HG02938 (cell line): ENCODE data around the gene UBFD1.
"Not testable (repeated sequence)": the region's sequence is repeated elsewhere in the genome, so short reads cannot be mapped to it uniquely, and the experiment has no call there.

Experiments
- ATAC-seq: cut with Tn5 transposase; IDR thresholded peaks from one replicate; pipeline ENCODE4 v1.9.1; 2021; ENCODE audit warnings: mild to moderate bottlenecking, moderate library complexity; ENCODE audit not compliant: unreplicated experiment

The UBFD1 gene

DNA sequence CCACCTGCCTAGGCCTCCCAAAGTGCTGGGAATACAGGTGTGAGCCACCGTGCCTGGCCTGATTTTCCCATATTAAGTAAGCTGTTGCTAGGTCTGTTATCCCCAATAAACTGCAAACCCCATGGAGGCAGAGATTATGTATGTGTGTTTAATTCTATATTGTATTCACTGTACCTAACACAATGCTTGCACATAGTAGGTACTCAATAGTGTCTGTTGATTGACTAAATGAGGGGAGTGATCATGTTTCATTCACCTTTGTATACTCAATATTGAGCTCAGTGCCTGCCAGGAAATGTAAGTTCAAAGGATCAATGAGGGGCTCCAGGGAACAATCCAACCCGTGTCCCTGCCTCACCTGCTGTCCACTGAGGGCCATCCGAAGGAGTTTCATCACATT is 32.6 kb upstream of the UBFD1 start:
- ATAC-seq: no peak

DNA sequence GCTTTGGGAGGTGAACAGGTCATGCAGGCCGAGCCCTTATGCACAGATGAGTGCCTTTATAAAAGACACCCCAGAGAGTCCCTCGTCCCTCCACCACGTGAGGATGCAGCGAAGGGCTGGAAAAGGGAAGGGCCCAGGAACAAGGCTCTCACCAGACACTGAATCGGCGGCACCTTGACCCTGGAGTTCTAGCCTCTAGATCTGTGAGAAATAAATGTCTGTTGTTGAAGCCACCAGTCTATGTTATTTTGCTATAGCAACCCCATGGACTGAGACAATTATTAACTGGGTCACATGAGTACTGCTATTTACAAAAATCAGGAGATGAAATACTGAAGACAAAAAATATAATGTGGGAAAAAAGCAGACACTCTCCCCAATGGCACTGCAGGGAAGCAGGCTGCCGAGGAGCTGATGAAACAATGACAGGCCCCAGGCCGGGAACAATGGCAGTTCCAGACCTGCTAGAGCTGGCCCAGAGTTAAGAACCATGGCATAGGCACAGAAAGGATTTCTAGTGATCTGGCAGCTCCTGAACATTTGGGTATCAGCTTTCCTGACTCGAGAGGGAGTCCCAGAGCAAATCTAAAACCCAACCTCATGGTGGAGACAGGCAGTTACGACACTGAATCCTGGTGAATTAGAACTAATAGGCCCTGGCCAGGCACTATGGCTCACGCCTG is 29.4 kb upstream of the UBFD1 start:
- ATAC-seq: no peak

- ATAC-seq: no peak
These were observed 28.8 kb upstream of the UBFD1 start for GRCh38 chr16:23528644-23529310.

DNA sequence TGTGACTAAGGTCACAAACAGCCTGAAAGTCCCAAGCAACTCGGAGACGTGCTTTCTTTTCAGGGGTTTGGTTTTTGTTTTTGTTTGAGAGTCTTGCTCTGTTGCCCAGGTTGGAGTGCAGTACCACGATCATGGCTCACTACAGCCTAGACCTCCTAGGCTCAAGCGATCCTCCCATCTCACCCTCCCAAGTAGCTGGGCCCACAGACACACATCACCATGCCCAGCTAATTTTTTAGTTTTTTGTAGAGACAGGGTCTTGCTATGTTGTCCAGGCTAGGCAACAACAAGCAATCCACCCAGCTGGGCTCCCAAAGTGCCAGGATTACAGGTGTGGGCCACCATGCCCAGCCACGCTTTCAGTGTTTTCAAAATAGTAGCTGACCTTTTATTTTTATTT is 27.5 kb upstream of the UBFD1 start:
- ATAC-seq: no peak

GRCh38 chr16:23532448-23532847 is 25.1 kb upstream of the UBFD1 start:
- ATAC-seq: no peak

GRCh38 chr16:23534868-23535860 is 22.4 kb upstream of the UBFD1 start:
- ATAC-seq: no peak

DNA sequence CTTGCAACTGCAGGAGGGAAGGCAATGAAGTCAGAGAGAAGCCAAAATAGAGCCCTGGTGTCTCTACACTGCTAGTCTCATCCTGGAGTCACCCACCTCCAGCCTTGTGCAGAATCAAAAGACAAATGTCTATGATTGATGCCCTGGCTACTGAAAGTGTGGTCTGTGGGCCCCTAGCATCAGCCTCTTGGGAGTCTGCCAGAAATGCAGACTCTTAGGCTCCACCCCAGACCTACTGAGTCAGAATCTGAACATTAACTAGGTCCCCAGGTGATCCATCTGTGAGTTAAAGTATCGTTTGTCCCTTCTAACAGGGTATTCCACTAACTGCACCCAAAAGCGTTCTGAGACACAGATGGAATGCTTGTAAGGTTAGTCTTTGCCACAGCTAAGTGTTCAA is 21.6 kb upstream of the UBFD1 start:
- ATAC-seq: no peak

DNA sequence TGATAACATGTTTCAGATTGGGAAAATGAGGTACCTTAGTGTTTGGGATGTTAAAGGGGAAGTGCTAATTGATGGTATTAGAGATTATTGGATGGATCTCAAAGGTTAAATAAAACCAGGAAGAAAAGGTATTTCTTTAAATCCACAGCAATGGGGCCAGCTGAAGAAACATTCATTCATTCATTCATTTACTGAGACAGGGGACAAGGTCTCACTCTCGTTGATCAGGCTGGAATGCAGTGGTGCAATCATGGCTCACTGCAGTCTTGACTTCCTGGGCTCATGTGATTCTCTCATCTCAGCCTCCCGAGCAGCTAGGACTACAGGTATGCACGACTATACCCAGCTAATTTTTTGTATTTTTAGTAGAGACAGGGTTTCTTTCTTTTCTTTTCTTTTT is 20.1 kb upstream of the UBFD1 start:
- no peak for ATAC-seq

DNA sequence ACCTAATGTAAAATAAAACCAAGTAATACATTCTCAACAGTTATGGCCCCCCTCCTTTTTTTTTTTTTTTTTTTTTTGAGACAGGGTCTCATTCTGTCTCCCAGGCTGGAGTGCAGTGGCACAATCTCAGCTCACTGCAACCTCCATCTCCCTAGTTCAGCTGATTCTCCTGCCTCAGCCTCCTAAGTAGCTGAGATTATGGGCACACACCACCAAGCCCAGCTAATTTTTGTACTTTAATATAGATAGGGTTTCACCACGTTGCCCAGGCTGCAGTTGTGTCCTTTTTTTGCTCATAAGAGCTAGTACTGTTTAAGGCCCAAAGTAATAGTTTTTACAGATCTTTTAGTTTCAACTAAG is 18.6 kb upstream of the UBFD1 start:
- no peak for ATAC-seq

DNA sequence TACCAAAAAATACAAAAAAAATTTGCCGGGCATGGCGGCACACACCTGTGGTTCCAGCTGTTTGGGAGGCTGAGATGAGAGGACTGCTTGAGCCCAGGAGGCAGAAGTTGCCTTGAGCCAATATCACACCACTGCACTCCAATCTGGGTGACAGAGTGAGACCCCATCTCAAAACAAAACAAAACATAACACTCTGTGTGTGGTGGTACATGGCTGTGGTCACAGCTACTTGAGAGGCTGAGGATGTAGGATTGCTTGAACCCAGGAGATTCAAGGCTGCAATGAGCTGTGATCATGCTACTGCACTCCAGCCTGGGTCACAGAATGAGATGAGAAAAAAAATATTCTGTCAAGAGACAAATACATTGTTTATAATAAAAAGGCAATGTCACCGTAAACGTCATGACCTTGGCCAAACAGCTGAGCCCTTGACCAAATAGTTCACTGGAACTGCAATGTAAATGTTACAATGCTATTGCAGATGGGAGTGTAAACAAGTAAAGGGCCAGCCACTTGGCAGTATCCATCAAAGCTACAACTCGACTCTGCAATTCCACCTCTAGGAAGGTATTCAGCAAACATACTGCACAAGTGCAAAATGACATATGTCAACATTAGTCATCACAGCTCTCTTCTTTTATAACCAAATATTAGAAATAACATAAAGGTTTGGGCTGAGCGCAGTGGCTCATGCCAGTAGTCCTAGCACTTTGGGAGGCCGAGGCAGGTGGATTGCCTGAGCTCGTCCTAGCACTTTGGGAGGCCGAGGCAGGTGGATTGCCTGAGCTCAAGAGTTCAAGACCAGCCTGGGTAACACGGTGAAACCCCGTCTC is 17.3 kb upstream of the UBFD1 start:
- no peak for ATAC-seq

GRCh38 chr16:23540817-23541178 is 16.7 kb upstream of the UBFD1 start:
- not testable (repeated sequence) for ATAC-seq

GRCh38 chr16:23544436-23544835 is 13.1 kb upstream of the UBFD1 start:
- ATAC-seq: no peak

GRCh38 chr16:23549938-23550337 is 7.6 kb upstream of the UBFD1 start:
- no peak for ATAC-seq

- no peak for ATAC-seq
These were observed 5.4 kb upstream of the UBFD1 start for GRCh38 chr16:23552161-23552560.

DNA sequence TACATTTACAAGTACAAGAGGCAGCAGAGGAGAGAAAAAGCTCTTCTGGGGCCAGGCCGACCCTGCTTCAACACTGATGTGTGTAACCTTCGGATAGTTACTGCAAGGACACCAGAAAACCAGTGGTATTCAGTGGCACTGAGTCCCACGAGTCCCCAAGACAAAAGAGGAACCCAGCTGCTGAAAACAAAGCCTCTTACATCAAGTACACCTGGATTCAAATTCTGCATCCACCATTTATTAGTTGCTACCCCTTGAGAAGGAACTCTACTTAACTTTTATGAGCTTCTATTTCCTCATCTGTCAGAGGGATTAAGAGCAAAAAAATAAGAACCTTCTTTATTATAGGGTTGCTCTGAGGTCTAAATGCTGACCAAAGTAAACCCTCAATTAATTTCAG is 3.0 kb upstream of the UBFD1 start:
- no peak for ATAC-seq

DNA sequence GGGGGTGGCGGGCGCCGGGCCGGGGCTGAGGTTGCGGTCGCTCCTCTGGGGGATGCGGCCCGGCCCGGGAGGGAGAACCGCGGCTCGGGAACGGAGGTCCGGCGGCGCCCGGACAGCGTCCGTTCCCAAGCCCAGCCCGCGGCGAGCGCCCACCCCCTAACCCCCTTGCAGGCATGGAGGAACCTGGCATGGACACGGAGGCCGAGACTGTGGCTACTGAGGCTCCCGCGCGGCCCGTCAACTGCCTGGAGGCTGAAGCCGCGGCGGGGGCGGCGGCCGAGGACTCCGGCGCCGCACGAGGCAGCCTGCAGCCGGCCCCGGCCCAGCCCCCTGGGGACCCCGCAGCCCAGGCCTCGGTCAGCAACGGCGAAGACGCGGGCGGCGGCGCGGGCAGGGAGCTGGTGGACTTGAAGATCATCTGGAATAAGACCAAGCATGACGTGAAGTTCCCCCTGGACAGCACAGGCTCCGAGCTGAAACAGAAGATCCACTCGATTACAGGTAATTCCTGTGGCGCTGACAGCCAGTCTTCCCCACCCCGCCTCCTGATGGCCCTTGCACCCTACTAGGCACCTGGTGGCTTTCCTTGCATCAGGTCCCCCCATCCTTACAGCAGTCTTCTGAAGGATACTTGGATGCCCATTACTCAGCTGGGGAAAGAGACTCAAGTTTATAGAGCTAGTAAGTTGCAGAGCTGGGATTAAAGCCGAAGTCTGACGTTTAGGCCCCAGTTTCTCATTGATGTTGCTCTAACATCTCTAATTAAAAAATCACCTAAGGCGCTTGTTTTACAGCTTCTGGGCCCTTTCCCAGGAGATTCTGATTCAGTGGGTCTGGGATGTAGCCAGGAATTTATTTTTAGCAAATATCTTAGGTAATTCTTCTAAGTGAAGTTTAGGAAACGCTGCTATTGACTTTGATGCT is 514 bp downstream of the UBFD1 start:
- ATAC-seq: no peak

DNA sequence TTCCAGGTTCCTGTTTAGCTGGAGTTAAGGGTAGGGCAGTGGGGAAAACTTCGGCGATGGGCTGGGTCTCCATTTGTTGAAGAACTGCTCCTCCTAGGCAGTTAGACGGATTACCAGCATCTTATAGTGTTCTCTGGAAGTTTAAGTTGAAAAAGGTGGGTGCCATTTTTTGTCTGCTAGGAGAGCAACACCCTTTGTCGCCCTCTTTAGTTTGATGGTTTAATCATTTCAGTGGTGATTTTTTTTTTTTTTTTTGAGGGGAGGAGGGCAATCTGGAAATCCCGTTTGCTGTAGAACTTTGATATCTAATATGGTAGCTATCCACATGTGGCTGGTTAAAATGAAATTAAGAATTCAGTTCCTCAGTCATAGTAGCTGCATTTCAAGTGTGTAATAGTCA is 4.1 kb downstream of the UBFD1 start:
- no peak for ATAC-seq

- no peak for ATAC-seq
These were observed 5.0 kb downstream of the UBFD1 start for GRCh38 chr16:23562505-23562904.

GRCh38 chr16:23563186-23563585 is 5.7 kb downstream of the UBFD1 start:
- ATAC-seq: no peak
